IMR-90 (cell line): ENCODE measurements around the gene SERINC3. TPM values are rescaled to one million over a fixed set of nuclear protein-coding genes. Genes with fewer than 3 reads are reported as not detected.

Experiments
- ATAC-seq: fragments of 200-7000 bp; cut with Tn5 transposase; 2 replicates; pipeline ENCODE4 v1.9.1; 2020; ENCODE audit warnings: low read depth, mild to moderate bottlenecking, moderate library complexity
- BruUV-seq: library from RNA; stranded (reverse); fragments of 400-500 nt; replicated peaks from 2 replicates; lab custom pipeline; 2021; lab: Mats Ljungman, UMichigan
- CTCF ChIA-PET: fragments of 300-600 bp; formaldehyde crosslinking; extraction: SDS; loops from one replicate; lab custom pipeline; 2021; ENCODE audit warnings: antibody characterized with exemption; lab: Yijun Ruan, JAX
- POLR2A ChIA-PET: fragments of 300-600 bp; sonication (Branson Sonifier 250); formaldehyde crosslinking; loops from one replicate; lab custom pipeline; 2022; ENCODE audit warnings: antibody characterized with exemption; ENCODE audit not compliant: unreplicated experiment; lab: Charles Lee
- DNase-seq: peaks from one replicate; pipeline ENCODE4 v3.0.0; 2013
- H2AFZ ChIP-seq: replicated peaks from 2 replicates; pipeline ENCODE3; 2013; ENCODE audit warnings: low read length, mild to moderate bottlenecking; ENCODE audit not compliant: poor library complexity
- H2AK5ac ChIP-seq: 2 replicates; pipeline ENCODE4 v1.6.1; 2013; ENCODE audit warnings: low read depth, low read length, inconsistent platforms
- H2AK9ac ChIP-seq: replicated peaks from 2 replicates; pipeline ENCODE3; 2013; ENCODE audit warnings: mild to moderate bottlenecking, low read depth, low read length, moderate library complexity; ENCODE audit not compliant: poor library complexity
- H2BK120ac ChIP-seq: 2 replicates; pipeline ENCODE4 v1.6.1; 2013; ENCODE audit warnings: low read depth, low read length, inconsistent platforms
- H2BK15ac ChIP-seq: 3 replicates; pipeline ENCODE4 v1.6.1; 2013; ENCODE audit warnings: low read depth, low read length, inconsistent platforms
- H2BK20ac ChIP-seq: 2 replicates; pipeline ENCODE4 v1.6.1; 2013; ENCODE audit warnings: low read depth, mild to moderate bottlenecking, inconsistent platforms, low read length, moderate library complexity
- H2BK5ac ChIP-seq: 2 replicates; pipeline ENCODE4 v1.6.1; 2013; ENCODE audit warnings: mild to moderate bottlenecking, low read depth, low read length, inconsistent platforms; ENCODE audit not compliant: poor library complexity, severe bottlenecking
- H3K14ac ChIP-seq: replicated peaks from 2 replicates; pipeline ENCODE4 v1.6.1; 2013; ENCODE audit warnings: low read depth, low read length, inconsistent platforms
- H3K18ac ChIP-seq: 2 replicates; pipeline ENCODE4 v1.6.1; 2013; ENCODE audit warnings: low read depth, low read length, control low read depth
- H3K23ac ChIP-seq: 2 replicates; pipeline ENCODE4 v1.6.1; 2013; ENCODE audit warnings: low read depth, low read length, inconsistent platforms
- H3K27ac ChIP-seq: 2 replicates; pipeline ENCODE4 v1.5.1; 2013; ENCODE audit warnings: mild to moderate bottlenecking, control low read depth, low read length; ENCODE audit not compliant: insufficient read depth
- H3K27me3 ChIP-seq: 2 replicates; pipeline ENCODE4 v1.6.1; 2013; ENCODE audit warnings: low read length; ENCODE audit not compliant: control insufficient read depth, insufficient read depth
- H3K36me3 ChIP-seq: 2 replicates; pipeline ENCODE4 v1.6.1; 2013; ENCODE audit warnings: low read length, mixed read lengths; ENCODE audit not compliant: control insufficient read depth, insufficient read depth
- H3K4ac ChIP-seq: 2 replicates; pipeline ENCODE4 v1.6.1; 2013; ENCODE audit warnings: low read depth, low read length, inconsistent platforms
- H3K4me1 ChIP-seq: 2 replicates; pipeline ENCODE4 v1.6.1; 2013; ENCODE audit warnings: low read length, mixed read lengths; ENCODE audit not compliant: control insufficient read depth, insufficient read depth
- H3K4me2 ChIP-seq: 2 replicates; pipeline ENCODE4 v1.6.1; 2013; ENCODE audit warnings: low read depth, mild to moderate bottlenecking, control low read depth, low read length, moderate library complexity
- H3K4me3 ChIP-seq: 2 replicates; pipeline ENCODE4 v1.5.1; 2013; ENCODE audit warnings: low read depth, mild to moderate bottlenecking, control low read depth, low read length, moderate library complexity; ENCODE audit not compliant: insufficient read depth
- H3K56ac ChIP-seq: 2 replicates; pipeline ENCODE4 v1.6.1; 2013; ENCODE audit warnings: low read length, inconsistent platforms; ENCODE audit not compliant: insufficient read depth; ENCODE audit errors: extremely low read depth
- H3K79me1 ChIP-seq, 2 experiments: 2 replicates each; pipeline ENCODE4 v1.6.1; 2013; ENCODE audit warnings: low read length in 2 of 2, inconsistent platforms in 1 of 2, low read depth in 1 of 2
- H3K9ac ChIP-seq: 2 replicates; pipeline ENCODE4 v1.6.1; 2013; ENCODE audit warnings: low read depth, low read length, control low read depth
- H3K9me1 ChIP-seq: 2 replicates; pipeline ENCODE4 v1.6.1; 2013; ENCODE audit warnings: low read length, inconsistent platforms; ENCODE audit not compliant: insufficient read depth
- H3K9me3 ChIP-seq: 2 replicates; pipeline ENCODE4 v1.6.1; 2013; ENCODE audit warnings: low read length; ENCODE audit not compliant: control insufficient read depth, insufficient read depth
- H4K20me1 ChIP-seq: 2 replicates; pipeline ENCODE4 v1.6.1; 2013; ENCODE audit warnings: low read length, inconsistent platforms; ENCODE audit not compliant: insufficient read depth
- H4K5ac ChIP-seq: 2 replicates; pipeline ENCODE4 v1.6.1; 2013; ENCODE audit warnings: mild to moderate bottlenecking, low read depth, low read length, control low read depth
- H4K8ac ChIP-seq, 2 experiments: 2 replicates each; pipeline ENCODE4 v1.6.1; 2013; ENCODE audit warnings: low read depth in 2 of 2, low read length in 2 of 2, control low read depth in 1 of 2, inconsistent platforms in 1 of 2
- H4K91ac ChIP-seq: 2 replicates; pipeline ENCODE4 v1.6.1; 2013; ENCODE audit warnings: low read depth, low read length, inconsistent platforms; ENCODE audit not compliant: insufficient read depth
- BHLHE40 ChIP-seq: fragments of 150-350 bp; IDR thresholded peaks from 2 replicates; pipeline ENCODE4 v1.6.1; 2016; ENCODE audit warnings: mild to moderate bottlenecking, low read depth, low read length
- CEBPB ChIP-seq: IDR thresholded peaks from 2 replicates; pipeline ENCODE4 v1.6.1; 2012; ENCODE audit warnings: low read depth, low read length, improper control_type of control experiment
- CHD1 ChIP-seq: IDR thresholded peaks from 2 replicates; pipeline ENCODE4 v1.6.1; 2012; ENCODE audit warnings: low read depth, low read length, improper control_type of control experiment
- CTCF ChIP-seq: conservative IDR thresholded peaks from 2 replicates; pipeline ENCODE4 v1.5.1; 2012; ENCODE audit warnings: mild to moderate bottlenecking, low read depth, low read length, improper control_type of control experiment
- ELK1 ChIP-seq: fragments of 150-350 bp; IDR thresholded peaks from 2 replicates; pipeline ENCODE4 v1.6.1; 2016; ENCODE audit warnings: low read depth, mild to moderate bottlenecking, low read length, moderate library complexity, borderline replicate concordance
- FOS ChIP-seq: fragments of 150-350 bp; IDR thresholded peaks from 2 replicates; pipeline ENCODE4 v1.6.1; 2016; ENCODE audit warnings: low read depth, low read length
- MAFK ChIP-seq: IDR thresholded peaks from 2 replicates; pipeline ENCODE4 v1.6.1; 2012; ENCODE audit warnings: low read depth, low read length, improper control_type of control experiment
- MAZ ChIP-seq: IDR thresholded peaks from 2 replicates; pipeline ENCODE4 v1.6.1; 2012; ENCODE audit warnings: low read depth, mild to moderate bottlenecking, low read length, improper control_type of control experiment, moderate library complexity, borderline replicate concordance
- MXI1 ChIP-seq: IDR thresholded peaks from 2 replicates; pipeline ENCODE4 v1.6.1; 2012; ENCODE audit warnings: low read depth, mild to moderate bottlenecking, low read length, moderate library complexity, borderline replicate concordance
- NFE2L2 ChIP-seq: fragments of 150-350 bp; IDR thresholded peaks from 2 replicates; pipeline ENCODE4 v1.6.1; 2016; ENCODE audit warnings: low read depth, mild to moderate bottlenecking, low read length
- POLR2A ChIP-seq: IDR thresholded peaks from 2 replicates; pipeline ENCODE4 v1.6.1; 2012; ENCODE audit warnings: mild to moderate bottlenecking, low read depth, low read length
- RAD21 ChIP-seq: IDR thresholded peaks from 2 replicates; pipeline ENCODE4 v1.6.1; 2012; ENCODE audit warnings: low read length, improper control_type of control experiment
- RCOR1 ChIP-seq: IDR thresholded peaks from 2 replicates; pipeline ENCODE4 v1.6.1; 2012; ENCODE audit warnings: mild to moderate bottlenecking, low read length, improper control_type of control experiment; ENCODE audit not compliant: insufficient replicate concordance
- RFX5 ChIP-seq: IDR thresholded peaks from 2 replicates; pipeline ENCODE4 v1.8.0; 2012; ENCODE audit warnings: low read depth, mild to moderate bottlenecking, low read length, moderate library complexity
- SMC3 ChIP-seq: fragments of 150-350 bp; IDR thresholded peaks from 2 replicates; pipeline ENCODE4 v1.6.1; 2016; ENCODE audit warnings: low read depth, mild to moderate bottlenecking, antibody characterized with exemption, low read length, moderate library complexity
- USF2 ChIP-seq: fragments of 150-350 bp; IDR thresholded peaks from 2 replicates; pipeline ENCODE4 v1.6.1; 2017; ENCODE audit warnings: mild to moderate bottlenecking, antibody characterized with exemption, low read length, low read depth
- WGBS, 2 experiments: methylation state at CpG; one replicate each; pipeline versions ENCODE4 v1.1.5 to v1.1.7; 2013; ENCODE audit warnings: missing lambda C conversion rate in 2 of 2; ENCODE audit not compliant: insufficient read length in 1 of 2; ENCODE audit errors: extremely low coverage in 2 of 2; 5-methylcytosine and 5-hydroxymethylcytosine counted together
- dilution Hi-C: fragments of 300-500 bp; cut with HindIII; formaldehyde crosslinking; loops from one replicate; pipeline ENCODE4 v1.14.3; 2018; ENCODE audit warnings: low sequenced_read_pairs; ENCODE audit not compliant: unreplicated experiment
- in situ Hi-C: fragments of 300-500 bp; cut with MboI; formaldehyde crosslinking; loops from 3 replicates; pipeline ENCODE4 v1.14.3; 2019; ENCODE audit warnings: low sequenced_read_pairs, inconsistent platforms, mixed read lengths
- intact Hi-C: fragments of 100-400 bp; cut with micrococcal nuclease; formaldehyde crosslinking; loops from 2 replicates; pipeline ENCODE4 v1.10.0; 2022
- polyA plus RNA-seq, 3 experiments: library from polyadenylated mRNA; depleted of rRNA; stranded (reverse); fragments of >200 nt; gene quantifications; 2 replicates each; pipeline ENCODE4 v1.2.3, GENCODE V29; 2012; ENCODE audit warnings: low replicate concordance in 1 of 3
- total RNA-seq: library from RNA; depleted of rRNA; stranded (reverse); fragments of >200 nt; gene quantifications from 2 replicates; pipeline ENCODE4 v1.2.3, GENCODE V29; 2012

Gene SERINC3
- total and polyA plus RNA-seq, 2 of the 4 experiments (the other 2 are of a cell fraction), result 101 to 132 TPM

- ChIA-PET CTCF (no interaction called here), POLR2A (no interaction called here)
- H3K4me2 ChIP-seq, result no peak overlapping the region
- no CpG with 5 or more reads among the region's 3 CpGs for WGBS, 2 experiments
- no peak overlapping the region for H3K27ac ChIP-seq
- H2BK5ac ChIP-seq, result no peak overlapping the region
- dilution Hi-C loops, result loop anchor here (10.0 kb wide), 1 partner anchor 70 kb away; no protein-coding TSS in a partner anchor
- H3K36me3 ChIP-seq, result no peaks in the 10 kb centered on the region
- no peak overlapping the region for H3K14ac ChIP-seq
- no peak for ATAC-seq
- no peak overlapping the region for H2AK5ac ChIP-seq
- H4K20me1 ChIP-seq, result no peaks in the 10 kb centered on the region
- intact Hi-C loops, result loop anchor here (5.0 kb wide), 1 partner anchor 347 kb away; no protein-coding TSS in a partner anchor
- no peaks in the 10 kb centered on the region for H3K79me1 ChIP-seq
- no TSS peak for BruUV-seq
- H3K9ac ChIP-seq, result no peak overlapping the region
- H3K4me3 ChIP-seq, result no peak overlapping the region
- no peak overlapping the region for H4K8ac ChIP-seq
- no peak overlapping the region for H3K18ac ChIP-seq
- H2BK120ac ChIP-seq, result no peak overlapping the region
- H3K4me1 ChIP-seq, result no peaks in the 10 kb centered on the region
- H2AK9ac ChIP-seq, result no peak overlapping the region
- no peaks in the 10 kb centered on the region for H3K9me1 ChIP-seq
- no peak overlapping the region for H2AFZ ChIP-seq
- no peak overlapping the region for H3K56ac ChIP-seq
- no peak for DNase-seq
- H2BK20ac ChIP-seq, result no peak overlapping the region
- in situ Hi-C loops, result no loop called here
- H2BK15ac ChIP-seq, result no peak overlapping the region
- H3K23ac ChIP-seq, result no peak overlapping the region
- no peaks in the 10 kb centered on the region for H3K9me3 ChIP-seq
- H3K4ac ChIP-seq, result no peak overlapping the region
- H4K91ac ChIP-seq, result no peak overlapping the region
- TF ChIP-seq NFE2L2 (no peak), SMC3 (no peak), POLR2A (no peak), CEBPB (no peak), MXI1 (no peak), RFX5 (no peak), FOS (no peak), ELK1 (no peak), MAFK (no peak), BHLHE40 (no peak), CTCF (no peak), CHD1 (no peak), RCOR1 (no peak), USF2 (no peak), MAZ (no peak), RAD21 (no peak)
- peaks cover 30% of the 10 kb centered on the region for H3K27me3 ChIP-seq
- H4K5ac ChIP-seq, result no peak overlapping the region
These were observed 57.4 kb downstream of the SERINC3 start for GRCh38 chr20:44464514-44464913.
